Measurements from ENCODE around the gene SLC12A7.
"Not testable (repeated sequence)": the region's sequence is repeated elsewhere in the genome, so short reads cannot be mapped to it uniquely, and the experiment has no call there.

SLC12A7 gene

DNA sequence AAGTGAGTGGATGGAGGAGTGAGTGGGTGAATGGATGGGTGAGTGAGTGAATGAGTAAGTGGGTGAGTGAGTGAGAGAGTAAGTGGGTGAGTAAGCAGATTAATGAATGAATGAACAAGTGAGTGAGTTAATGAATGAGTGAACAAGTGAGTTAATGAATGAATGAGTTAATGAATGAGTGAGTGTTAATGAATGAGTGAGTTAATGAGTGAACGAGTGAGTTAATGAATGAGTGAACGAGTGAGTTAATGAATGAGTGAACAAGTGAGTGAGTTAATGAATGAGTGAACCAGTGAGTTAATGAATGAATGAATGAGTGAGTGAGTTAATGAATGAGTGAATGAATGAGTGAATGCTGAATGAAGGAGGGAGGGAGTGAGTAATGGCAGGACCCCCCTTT lies 76.9 kb downstream of the SLC12A7 start:
- DNase-seq (ENCODE audit: low read depth), result no peak

DNA sequence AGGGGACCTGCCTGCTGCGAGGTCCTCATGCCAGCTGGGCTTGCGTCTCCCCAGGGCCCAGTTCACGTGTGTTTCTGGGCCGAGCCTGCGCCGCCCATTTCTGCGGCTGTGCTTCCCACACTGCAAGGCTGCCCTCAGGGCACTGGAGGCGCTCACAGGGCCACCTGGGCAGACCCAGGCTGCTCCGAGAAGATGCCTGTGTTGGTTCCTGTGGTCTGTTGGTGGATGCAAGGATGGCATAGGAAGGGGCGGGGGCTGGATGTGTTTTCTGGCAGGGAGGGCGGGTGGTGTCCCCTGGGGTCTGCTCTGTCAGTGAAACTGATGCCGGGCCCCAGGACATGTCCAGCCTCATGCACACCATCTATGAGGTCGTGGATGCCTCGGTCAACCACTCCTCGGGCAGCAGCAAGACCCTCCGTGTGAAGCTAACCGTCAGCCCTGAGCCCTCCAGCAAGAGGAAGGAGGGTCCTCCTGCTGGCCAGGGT lies 77.4 kb downstream of the SLC12A7 start:
- DNase-seq (ENCODE audit: low read depth), result no peak

DNA sequence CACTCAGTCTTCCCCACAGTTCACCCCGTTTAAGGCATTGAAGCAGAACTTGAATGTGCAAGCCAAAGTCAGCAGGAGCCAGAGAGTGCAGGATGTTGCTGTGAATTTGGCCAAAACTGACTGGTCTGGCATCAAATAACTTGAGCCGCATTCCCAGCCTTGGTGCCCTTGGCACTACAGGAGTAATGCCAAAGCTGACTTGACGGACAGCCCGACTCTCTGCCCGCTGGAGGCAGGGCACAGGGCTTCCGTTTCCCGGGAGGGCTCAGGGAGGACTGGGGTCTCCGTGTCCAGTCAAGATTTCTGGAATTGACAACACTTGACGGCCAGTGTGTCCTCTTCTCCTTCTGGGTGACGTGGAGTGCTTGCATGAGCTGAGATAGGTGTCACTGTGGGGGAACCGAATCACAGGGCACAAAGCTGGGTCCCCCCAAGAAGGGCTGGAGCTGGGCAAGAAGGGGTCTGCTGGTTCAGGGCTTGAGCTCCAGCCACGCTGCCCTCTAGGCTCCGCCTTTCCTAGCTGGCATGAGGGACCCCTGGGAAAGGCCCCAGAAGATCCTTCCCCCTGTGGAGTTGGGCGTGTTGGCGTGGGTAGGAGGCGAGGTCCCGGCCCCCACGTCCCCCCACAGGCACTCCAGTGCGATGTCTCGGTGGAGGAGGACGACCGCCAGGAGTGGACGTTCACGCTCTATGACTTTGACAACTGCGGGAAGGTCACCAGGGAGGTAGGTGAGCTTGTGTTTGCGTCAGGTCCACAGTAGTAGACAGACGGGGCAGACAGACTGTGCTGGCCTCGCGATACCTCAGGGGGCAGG lies 78.0 kb downstream of the SLC12A7 start:
- no peak for DNase-seq (ENCODE audit: low read depth)

DNA sequence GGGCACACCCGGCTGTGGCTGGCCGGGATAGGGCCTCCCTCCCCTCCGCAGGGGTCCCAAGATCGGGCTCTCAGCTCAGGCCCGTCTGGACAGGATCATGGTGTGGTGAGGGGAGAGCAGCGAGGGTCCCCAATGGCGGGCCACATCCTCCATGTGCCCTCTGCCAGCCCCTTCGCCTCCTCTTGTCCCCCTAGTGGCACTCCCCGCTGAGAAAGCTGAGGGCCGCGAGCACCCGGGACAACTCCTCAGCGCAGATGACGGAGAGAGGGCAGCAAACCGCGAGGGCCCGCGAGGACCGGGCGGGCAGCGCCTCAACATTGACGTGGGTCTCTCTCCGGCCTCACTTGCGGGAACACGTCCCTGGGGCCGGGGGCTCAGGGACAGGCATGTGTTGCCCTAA lies 78.7 kb downstream of the SLC12A7 start:
- DNase-seq (ENCODE audit: low read depth), result no peak

DNA sequence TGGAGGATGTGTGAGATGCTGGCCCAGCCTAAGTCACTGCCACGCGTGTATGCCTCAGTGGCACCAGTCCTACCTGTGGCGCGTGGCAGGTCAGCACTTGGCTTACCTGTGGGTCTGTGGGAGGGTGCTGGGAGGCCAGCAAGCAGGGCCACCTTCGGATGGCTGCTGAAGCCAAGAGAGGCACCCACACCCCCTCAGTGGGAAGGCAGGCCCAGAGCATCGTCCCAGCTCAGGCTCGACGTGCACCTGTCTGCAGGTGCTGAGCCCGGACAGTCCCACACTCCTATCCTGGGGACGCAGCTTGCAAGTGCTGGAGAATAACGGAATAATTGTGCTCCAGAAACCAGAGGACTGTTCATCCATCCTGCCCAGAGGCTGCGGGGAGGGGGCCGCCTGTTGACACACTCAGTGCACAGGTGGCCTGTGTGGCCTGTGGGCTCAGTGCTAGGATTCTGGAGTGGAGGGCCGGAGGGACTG lies 79.3 kb downstream of the SLC12A7 start:
- no peak for DNase-seq (ENCODE audit: low read depth)

DNA sequence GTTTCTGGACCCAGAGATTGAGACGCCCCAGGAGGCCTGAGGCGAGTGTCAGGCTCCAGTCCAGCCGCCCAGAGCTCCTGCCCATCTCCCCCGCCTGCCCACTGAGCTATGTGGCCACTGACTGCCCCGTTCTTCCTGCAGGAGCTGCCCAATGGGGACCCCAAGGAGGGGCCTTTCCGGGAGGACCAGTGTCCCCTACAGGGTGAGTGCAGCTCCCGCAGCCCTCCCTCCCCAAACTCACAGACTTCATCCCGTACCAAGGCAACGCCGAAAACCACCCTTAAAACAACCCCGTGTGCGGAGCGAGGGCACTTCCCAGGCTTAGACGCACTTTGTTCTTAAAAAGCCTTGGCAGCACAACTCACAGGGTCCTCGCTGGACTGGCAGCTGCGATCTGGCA lies 79.9 kb downstream of the SLC12A7 start:
- no peak for DNase-seq (ENCODE audit: low read depth)

DNA sequence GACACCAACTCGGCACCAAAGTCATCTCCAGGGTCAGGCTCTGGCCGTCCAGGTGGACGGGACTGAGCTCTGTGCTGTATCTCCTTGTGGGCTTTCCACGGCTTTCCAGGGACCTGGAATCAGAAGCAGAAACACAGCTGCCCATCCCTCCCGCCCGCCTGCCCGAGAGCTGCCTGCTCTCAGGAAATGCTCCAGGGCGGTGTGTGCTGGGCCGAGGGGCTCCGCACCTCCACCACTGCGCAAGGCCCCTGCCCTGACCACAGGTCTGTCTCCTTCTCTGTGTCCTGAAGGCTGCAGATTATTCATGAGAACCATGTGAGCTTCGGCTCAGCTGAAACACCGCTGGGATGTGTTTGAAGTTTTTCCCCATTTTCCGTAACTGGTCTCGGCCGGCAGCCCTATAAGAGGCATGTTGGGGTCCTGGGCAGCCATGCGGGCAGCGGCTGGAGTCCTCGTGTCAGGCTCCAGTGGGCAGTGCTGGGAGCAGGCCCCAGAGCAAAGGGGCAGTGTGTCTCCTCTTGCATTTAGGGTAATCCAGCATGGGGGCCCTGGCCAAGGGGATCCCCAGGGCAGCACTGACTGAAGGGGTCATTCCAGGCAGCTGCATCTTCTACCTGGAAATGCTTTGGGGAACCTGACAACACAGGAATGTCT lies 80.4 kb downstream of the SLC12A7 start:
- DNase-seq (ENCODE audit: low read depth), result no peak

DNA sequence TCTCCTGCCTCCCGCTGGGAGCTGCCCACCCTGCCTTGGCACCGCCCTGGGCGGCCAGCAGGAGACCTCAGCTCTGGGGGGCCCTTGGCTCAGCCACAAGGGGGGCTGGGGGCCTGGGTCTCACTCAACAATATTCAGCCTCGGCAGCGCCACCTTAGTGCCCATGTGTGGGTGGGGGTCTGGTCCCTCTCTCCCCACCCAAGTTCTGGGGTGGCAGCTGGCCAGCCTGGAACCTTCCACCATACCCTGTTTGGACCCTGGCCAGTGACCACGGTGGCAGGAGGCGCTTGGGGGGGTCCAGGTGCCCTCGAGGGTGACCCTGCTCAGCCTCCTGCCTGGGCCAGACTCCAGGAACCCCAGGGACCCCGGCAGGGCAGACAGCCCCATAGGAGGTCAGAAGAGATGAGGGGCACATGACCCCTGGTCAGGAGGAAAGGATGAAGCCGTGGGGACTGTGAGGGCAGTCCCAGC lies 81.0 kb downstream of the SLC12A7 start:
- DNase-seq (ENCODE audit: low read depth), result no peak

DNA sequence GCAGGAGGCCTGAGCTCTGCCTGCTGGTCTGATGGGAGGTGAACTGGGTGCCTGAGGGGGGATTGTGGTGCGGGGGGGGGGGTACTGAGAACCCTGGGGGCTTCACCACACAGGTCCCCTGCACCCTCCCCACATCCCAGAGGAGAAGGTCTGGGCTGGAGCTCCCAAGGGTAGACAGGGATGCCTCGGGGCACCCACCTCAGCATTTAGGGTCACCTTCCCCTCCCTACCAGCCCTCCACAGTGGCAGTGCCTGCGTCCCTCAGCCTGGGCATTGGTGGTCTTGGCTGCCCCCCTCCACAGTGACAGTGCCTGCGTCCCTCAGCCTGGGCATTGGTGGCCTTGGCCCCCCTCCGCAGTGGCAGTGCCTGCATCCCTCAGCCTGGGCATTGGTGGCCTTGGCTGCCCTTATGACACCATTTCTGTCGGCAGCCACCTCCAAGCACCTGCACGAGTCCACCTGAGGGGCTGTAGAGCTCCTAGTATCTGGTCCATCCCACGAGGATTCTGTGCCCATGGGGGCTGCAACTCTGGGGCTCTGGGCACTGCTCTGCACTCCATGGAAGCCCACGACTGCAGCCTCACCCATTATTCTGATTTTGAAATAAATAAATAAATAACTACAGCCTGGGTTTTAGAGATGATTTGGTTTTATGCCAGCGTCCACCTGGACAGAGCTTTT lies 81.8 kb downstream of the SLC12A7 start:
- DNase-seq (ENCODE audit: low read depth), result no peak

DNA sequence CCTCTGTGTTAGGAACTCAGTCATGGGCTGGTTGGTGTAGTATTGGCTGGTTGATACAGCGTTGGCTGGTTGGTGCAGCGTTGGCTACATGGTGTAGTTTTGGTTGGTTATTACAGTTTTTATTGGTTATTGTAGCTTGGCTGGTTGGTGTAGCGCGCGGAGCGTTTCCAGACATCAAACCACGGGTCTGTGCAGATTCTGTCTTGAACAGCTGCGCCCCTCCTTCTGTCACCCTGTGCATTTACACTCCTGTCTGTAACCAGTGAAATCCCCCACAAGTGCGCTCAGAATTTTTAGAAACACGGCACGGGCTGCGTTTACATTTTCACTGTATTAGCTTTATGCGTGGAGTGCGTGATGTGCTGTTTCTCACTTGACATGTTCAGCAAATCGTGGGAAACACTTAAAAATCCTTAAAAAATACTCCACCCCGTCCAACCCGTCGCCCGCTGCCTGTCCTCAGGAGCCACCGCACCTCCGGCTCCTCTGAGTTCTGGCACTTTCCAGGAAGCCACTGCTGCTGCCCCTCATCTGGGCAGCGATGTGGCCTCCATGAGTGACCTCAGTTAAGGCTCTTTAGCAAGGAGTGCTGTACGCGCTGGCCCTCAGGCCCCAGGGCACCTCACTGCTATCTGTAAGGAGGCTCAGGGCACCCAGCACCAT lies 82.5 kb downstream of the SLC12A7 start:
- no peak for DNase-seq (ENCODE audit: low read depth)

DNA sequence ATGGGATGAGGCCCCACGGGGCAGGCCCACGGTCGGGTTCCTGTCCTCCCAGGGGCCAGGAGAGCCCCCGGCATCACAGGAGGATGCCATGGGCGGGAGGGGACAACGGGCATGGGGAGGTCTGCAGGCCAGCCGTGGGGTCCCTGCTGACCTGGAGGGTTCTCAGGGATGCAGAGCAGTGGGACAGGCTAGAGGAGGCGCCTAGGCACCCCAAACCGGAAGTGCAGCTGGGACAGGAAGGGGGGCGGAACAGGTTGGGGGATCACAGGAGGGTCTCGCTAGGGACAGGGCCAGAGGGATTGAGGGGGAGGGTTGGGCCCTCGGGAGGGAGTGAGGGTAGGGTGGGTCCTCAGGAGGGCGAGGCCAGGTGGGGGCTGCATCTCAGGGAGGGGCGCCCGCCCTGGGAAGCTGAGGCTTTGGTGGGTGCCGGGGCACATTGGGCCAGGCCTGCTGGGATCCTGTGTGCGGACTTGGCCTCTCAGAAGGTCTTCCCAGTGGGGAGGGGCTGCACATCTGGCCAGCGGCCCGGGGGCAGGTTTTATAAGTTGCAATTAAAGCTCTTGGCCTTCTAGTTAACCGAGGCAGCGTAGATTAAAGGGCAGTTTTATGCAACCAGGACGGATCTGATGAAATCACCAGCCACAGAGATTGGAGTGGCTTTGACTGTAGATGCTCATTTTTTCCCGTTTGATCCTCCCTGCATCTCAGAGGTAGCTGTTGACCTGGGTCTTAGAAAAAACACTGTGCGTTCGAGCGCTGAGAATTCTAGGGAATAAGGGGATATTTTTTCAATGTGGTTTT lies 83.2 kb downstream of the SLC12A7 start:
- no peak for DNase-seq (ENCODE audit: low read depth)

DNA sequence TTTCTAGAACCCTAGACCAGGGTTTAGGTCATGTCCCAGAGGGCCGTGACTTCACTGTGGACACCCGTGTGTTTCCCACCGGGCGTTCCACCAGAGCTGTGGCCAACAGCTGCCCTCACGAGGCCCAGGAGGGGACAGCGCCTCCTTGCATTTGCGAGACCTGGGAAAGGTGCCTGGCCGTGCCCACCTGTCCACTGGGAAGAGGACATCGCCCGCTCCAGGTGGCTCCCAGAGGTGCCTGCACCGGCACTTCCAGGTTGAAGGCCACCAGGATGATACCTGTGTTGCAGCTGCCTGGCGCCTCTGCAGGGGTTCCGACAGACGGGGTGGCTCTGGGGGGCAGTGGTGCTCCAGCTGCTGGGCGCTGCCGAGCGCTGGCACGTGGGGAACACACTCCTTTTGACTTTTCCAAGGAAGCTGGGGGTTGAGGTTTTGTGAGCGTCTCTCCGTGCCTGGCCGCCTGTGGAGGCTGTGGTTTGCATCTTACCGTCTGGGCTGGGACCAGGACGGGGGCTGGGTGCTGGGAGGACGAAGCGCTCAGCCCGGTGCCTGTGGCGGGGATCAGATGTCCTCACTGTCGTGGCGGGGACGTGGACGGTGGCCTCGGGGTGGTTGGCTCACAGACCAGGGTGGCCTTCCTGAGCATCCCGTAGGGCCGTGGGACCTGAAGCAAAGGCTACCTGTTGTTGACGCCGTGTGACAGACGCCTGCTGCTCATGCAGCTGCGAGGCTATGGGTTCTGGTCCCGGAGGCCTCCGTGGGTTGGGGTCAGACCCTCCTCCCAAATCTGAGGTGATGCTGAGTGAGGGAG lies 84.0 kb downstream of the SLC12A7 start:
- no peak for DNase-seq (ENCODE audit: low read depth)

DNA sequence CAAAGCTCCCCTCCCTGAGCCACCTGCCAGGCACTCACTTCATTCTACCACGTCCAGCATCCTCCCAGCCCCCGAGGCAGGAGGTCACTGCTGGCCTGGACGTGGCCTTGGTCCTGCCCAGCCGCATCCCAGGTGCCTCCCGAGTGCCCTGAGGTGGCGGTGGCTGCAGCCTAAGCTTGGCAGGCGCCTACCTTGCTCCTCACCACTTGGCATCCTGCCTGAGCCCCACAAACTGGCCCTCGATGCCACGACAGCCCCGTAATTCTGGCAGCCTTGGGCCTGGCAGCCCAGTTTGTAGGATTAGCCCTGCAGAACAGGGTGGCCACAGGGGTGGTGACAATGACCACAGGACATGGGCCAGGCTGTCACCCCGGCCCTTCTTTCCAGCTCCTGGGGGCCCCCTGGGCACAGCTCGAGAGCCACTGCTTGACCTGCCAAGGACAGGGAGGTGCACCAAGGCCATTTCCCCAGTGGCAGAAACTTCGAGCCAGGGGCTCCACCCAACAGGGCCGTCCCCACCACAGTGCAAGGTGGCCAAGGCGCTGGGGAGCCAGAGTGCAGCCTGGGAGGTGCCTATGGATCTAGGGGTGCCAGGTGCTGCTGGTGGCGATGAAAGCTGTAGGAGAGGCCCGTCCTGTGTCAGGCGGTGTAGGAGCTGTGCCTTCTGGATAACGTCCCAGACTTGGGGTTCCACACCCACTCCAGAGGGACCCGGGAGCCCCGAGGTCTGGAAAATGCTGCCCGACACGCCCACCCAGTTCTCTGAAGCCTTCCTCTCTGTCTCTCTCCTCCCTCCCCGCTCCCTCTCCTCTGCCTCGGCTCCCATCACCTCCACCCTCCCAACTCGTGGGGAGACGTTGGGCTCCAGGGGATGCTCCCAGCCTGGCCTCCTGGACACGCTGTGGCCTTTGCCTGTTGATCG lies 84.9 kb downstream of the SLC12A7 start:
- no peak for DNase-seq (ENCODE audit: low read depth)

DNA sequence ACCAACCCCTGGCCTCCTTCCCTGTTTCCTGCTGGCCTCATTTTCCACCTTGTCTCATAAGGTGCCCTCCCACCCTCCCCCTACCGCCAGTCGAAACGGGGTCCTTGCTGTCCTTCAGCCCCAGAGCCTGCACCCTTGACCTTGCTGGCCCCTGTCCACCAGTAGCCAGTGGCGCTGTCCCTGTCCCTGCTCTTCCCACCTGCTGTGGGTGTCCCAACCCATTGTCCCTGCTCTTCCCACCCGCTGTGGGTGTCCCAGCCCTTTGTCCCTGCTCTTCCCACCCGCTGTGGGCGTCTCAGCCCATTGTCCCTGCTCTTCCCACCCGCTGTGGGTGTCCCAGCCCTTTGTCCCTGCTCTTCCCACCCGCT lies 89.9 kb downstream of the SLC12A7 start:
- not testable (repeated sequence) for DNase-seq (ENCODE audit: low read depth)

DNA sequence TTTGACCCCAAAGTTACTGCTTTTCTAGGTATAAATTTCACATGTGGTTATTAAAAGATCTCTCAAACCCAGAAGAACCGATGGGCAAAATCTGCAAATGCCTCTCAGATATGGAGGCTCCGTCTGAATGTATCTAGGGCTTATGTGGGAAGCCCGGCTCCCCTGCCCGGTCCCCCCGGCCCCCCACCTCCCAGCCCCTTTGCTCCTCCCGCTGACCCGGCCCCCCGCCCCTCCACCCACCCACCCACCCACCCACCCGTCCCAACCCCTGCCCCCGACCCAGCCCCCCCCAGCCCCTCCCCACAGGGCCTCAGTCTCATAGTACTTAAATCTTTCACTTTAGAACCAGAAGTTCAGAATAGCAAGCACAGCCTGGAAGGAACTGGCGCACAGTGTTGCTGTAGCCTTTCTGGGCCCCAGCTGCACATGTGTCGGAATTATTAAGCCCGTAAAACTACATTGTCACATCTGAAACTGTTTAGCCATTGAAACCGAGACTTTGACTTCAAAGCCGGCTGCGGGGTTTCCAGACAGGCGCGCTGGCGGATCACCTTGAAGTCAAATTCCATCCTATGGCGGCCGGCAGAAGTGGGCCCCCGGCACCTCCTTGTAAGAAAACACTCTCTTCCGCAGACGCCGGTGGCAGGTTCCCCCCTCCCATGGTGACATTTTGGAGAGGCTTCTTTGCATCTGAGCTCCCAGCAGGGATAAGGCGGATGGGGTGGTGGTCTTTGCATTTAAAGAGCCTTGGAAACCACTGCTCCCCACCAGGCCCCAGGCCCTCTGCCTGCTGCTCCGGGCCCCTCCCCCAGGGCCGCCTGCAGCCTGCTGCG lies 90.5 kb downstream of the SLC12A7 start:
- no peak for DNase-seq (ENCODE audit: low read depth)

DNA sequence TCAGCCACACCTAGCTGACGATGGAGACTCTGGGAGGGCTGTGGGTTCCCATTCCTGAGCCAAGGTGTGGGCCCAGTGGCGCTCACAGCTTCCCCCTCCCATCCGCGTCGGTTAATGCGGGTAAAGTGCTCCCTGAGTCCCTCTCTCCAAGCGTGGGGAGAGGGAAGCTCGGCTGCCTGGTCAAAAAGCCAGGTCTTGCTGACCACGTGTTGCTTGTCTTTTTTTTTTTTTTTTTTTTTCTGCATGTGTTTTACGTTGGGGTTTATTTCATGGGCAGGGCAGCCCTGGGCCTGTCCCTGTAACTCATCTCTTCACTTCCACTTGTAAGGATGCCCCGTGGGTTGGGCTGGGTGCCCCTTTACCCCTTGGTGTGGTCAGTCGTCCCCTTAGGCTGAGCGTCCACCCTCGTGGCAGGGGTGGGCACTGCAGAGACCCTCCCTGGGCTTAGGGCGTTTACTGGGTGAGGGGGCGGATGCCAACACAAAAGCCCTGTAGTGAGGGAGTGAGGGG lies 91.4 kb downstream of the SLC12A7 start:
- no peak for DNase-seq (ENCODE audit: low read depth)

DNA sequence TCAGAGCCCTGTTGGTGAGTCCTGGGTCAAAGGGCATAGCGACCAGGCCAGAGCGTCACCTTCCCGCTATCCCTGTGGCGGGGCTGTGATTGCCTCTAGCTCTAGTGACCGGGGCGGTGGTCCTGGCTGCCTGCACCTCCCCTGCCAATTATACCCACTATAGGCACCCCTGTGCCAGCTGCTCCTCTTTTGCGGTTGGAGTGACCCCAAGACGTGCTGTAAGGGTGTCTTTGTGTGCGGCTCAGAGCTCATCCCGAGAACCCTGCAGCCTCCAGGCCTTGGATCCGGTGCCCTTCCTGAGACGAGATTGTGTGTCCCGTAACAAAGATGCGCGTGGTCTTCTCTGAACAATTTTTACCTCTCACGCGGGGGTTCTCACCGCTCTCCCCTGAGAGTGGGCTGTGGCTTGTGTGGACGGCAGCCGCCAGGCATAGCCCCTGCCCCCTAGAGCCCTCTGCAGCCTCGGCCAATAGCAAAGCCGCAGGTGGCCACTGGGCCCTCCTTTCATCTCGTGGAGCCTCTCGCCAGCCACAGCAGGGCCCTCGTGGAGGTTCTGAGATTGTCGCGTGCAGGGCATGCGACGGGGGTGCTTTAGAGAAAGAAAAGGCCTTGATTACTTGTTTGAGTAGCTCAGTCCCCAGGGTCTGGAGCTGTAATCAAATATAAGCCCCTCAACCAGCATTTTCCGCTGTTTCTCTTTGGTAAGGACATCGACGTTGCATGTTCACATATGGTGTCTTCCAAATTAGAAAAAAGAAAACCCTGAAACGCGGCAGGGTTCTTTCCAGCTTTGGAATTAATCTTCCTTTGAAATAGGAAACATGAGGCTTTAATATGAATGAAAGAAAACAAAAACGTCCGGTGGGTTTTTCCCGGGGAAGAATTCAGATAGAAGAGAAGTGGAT lies 92.6 kb downstream of the SLC12A7 start:
- no peak for DNase-seq (ENCODE audit: low read depth)
